ENCODE results near the gene ATXN1L. TPM values are rescaled to one million over a fixed set of nuclear protein-coding genes. Genes with fewer than 3 reads are reported as not detected.

ATXN1L gene
- 10 to 100 TPM; 26.8 to 44.0 (median 29.3) TPM for total RNA-seq
- total RNA-seq (2013): 26.5 TPM
- total RNA-seq: 39.4 to 135 (median 96.1) reads per million in 29 experiments

- H3K27ac ChIP-seq (ENCODE audit: low read length): peak within 1 kb of the TSS; percentile 91
- no peaks in the 10 kb centered on the region for H3K9me3 Mint-ChIP-seq
- H3K36me3 Mint-ChIP-seq: peaks cover 19% of the 10 kb centered on the region
- no peaks in the 10 kb centered on the region for H3K27me3 ChIP-seq (replicated peaks in 1 of 2; ENCODE audit: control insufficient read depth in 2 of 2, extremely low read depth in 1 of 2, insufficient read depth in 2 of 2, low read length in 1 of 2)
- ChIA-PET CTCF (interaction anchor here (1.6 to 2.6 kb wide), 2 partner anchors 36 to 37 kb away, joined by 5 to 19 read pairs; no protein-coding TSS in a partner anchor), POLR2A (interaction anchor here in 1 of 2 donors (0.9 kb wide), 1 partner anchor 37 kb away, joined by 6 read pairs; no protein-coding TSS in a partner anchor)
- H3K4me3 ChIP-seq (ENCODE audit: control insufficient read depth in 1 of 2, extremely low read depth in 1 of 2, low read length in 1 of 2): peak within 1 kb of the TSS; percentile 91
- WGBS (ENCODE audit: insufficient coverage): under 1% methylated on average over 52 of the region's 62 CpGs
- peak within 1 kb of the TSS; percentile 92 to 95 for H3K27ac Mint-ChIP-seq
- H3K4me3 Mint-ChIP-seq: peak within 1 kb of the TSS; percentile 91 to 94 (median 92)
- DNase-seq (peak; percentile 80 to 96 (median 88)), ATAC-seq (replicated peaks in 1 of 4) (peak; percentile 93 to 95 (median 94))
- peaks cover 8 to 30% of the 10 kb centered on the region in 2 donors for H3K36me3 ChIP-seq (ENCODE audit: control insufficient read depth in 2 of 2, extremely low read depth in 1 of 2, insufficient read depth in 1 of 2, low read length in 1 of 2)
- H3K4me1 ChIP-seq (ENCODE audit: control insufficient read depth in 1 of 2, extremely low read depth in 1 of 2, insufficient read depth in 2 of 2, low read length in 2 of 2): peaks cover 13 to 18% of the 10 kb centered on the region in 2 experiments
- H3K9me3 ChIP-seq: no peaks in the 10 kb centered on the region
- no peaks in the 10 kb centered on the region for H3K27me3 Mint-ChIP-seq
- peaks cover 32 to 44% (median 42%) of the 10 kb centered on the region in 3 donors for H3K4me1 Mint-ChIP-seq
Measured at GRCh38 chr16:71845639-71846430, at the start of gene ATXN1L. Gene ATXN1L (plus strand): TSS chr16:71845976. CDS start chr16:71849741, 3,765 bp downstream.

GRCh38 chr16:71796501-71797097 is 49.2 kb upstream of the ATXN1L start:
- whole genome bisulfite sequencing (ENCODE audit: insufficient coverage): no CpG with 5 or more reads among the region's 2 CpGs
- CTCF ChIA-PET: no interaction called here

GRCh38 chr16:71803305-71803690 is 42.5 kb upstream of the ATXN1L start:
- H3K9me3 Mint-ChIP-seq: no peaks in the 10 kb centered on the region
- H3K27me3 Mint-ChIP-seq: no peaks in the 10 kb centered on the region
- Histone ChIP-seq H3K27ac (ENCODE audit: low read length) (no peak overlapping the region), H3K9me3 (no peaks in the 10 kb centered on the region), H3K4me1 (ENCODE audit: control insufficient read depth in 1 of 2, extremely low read depth in 1 of 2, insufficient read depth in 2 of 2, low read length in 2 of 2) (peaks cover 15 to 28% of the 10 kb centered on the region in 2 experiments), H3K27me3 (replicated peaks in 1 of 2; ENCODE audit: control insufficient read depth in 2 of 2, extremely low read depth in 1 of 2, insufficient read depth in 2 of 2, low read length in 1 of 2) (no peaks in the 10 kb centered on the region), H3K36me3 (ENCODE audit: control insufficient read depth in 2 of 2, extremely low read depth in 1 of 2, insufficient read depth in 1 of 2, low read length in 1 of 2) (peaks cover under 1 to 15% of the 10 kb centered on the region in 2 donors), H3K4me3 (ENCODE audit: control insufficient read depth in 1 of 2, extremely low read depth in 1 of 2, low read length in 1 of 2) (no peak overlapping the region)
- peak overlapping the region in 1 of 3 donors; percentile 12 for H3K4me3 Mint-ChIP-seq
- peak overlapping the region in 1 of 2 donors; percentile 7 for H3K27ac Mint-ChIP-seq
- peaks cover 17% of the 10 kb centered on the region for H3K36me3 Mint-ChIP-seq
- ChIA-PET POLR2A (interaction anchor here in 1 of 2 donors (0.6 kb wide), 2 partner anchors 18 to 100 kb away, joined by 3 read pairs; no protein-coding TSS in a partner anchor), CTCF (no interaction called here)
- 86% methylated on average over 1 of the region's 1 CpG for WGBS (ENCODE audit: insufficient coverage)
- no peak for DNase-seq
- no peak for ATAC-seq (replicated peaks in 1 of 4)
- peaks cover 28 to 44% (median 43%) of the 10 kb centered on the region in 3 donors for H3K4me1 Mint-ChIP-seq

More at GRCh38 chr16:71796501-71797097, 49.2 kb upstream of the ATXN1L start:
- peaks cover 17% of the 10 kb centered on the region for H3K36me3 Mint-ChIP-seq
- DNase-seq (no peak), ATAC-seq (replicated peaks in 1 of 4) (no peak)
- peak overlapping the region; percentile 72 to 77 for H3K27ac Mint-ChIP-seq
- no peak overlapping the region for H3K4me3 Mint-ChIP-seq
- H3K9me3 Mint-ChIP-seq: no peaks in the 10 kb centered on the region
- Histone ChIP-seq H3K4me3 (ENCODE audit: control insufficient read depth in 1 of 2, extremely low read depth in 1 of 2, low read length in 1 of 2) (no peak overlapping the region), H3K36me3 (ENCODE audit: control insufficient read depth in 2 of 2, extremely low read depth in 1 of 2, insufficient read depth in 1 of 2, low read length in 1 of 2) (peaks cover 4 to 15% of the 10 kb centered on the region in 2 donors), H3K9me3 (no peaks in the 10 kb centered on the region), H3K27ac (ENCODE audit: low read length) (no peak overlapping the region), H3K4me1 (ENCODE audit: control insufficient read depth in 1 of 2, extremely low read depth in 1 of 2, insufficient read depth in 2 of 2, low read length in 2 of 2) (peaks cover 26 to 29% of the 10 kb centered on the region in 2 experiments), H3K27me3 (replicated peaks in 1 of 2; ENCODE audit: control insufficient read depth in 2 of 2, extremely low read depth in 1 of 2, insufficient read depth in 2 of 2, low read length in 1 of 2) (no peaks in the 10 kb centered on the region)
- POLR2A ChIA-PET: no interaction called here
- H3K4me1 Mint-ChIP-seq: peaks cover 57 to 63% (median 60%) of the 10 kb centered on the region in 3 donors
- H3K27me3 Mint-ChIP-seq: no peaks in the 10 kb centered on the region

GRCh38 chr16:71807905-71808592 is 37.7 kb upstream of the ATXN1L start:
- Histone ChIP-seq H3K27me3 (replicated peaks in 1 of 2; ENCODE audit: control insufficient read depth in 2 of 2, extremely low read depth in 1 of 2, insufficient read depth in 2 of 2, low read length in 1 of 2) (no peaks in the 10 kb centered on the region), H3K4me1 (ENCODE audit: control insufficient read depth in 1 of 2, extremely low read depth in 1 of 2, insufficient read depth in 2 of 2, low read length in 2 of 2) (peaks cover 17 to 44% of the 10 kb centered on the region in 2 experiments), H3K36me3 (ENCODE audit: control insufficient read depth in 2 of 2, extremely low read depth in 1 of 2, insufficient read depth in 1 of 2, low read length in 1 of 2) (peaks cover 0 to 7% of the 10 kb centered on the region in 2 donors), H3K27ac (ENCODE audit: low read length) (peak overlapping the region; percentile 99), H3K4me3 (ENCODE audit: control insufficient read depth in 1 of 2, extremely low read depth in 1 of 2, low read length in 1 of 2) (peak overlapping the region; percentile 93 to 98), H3K9me3 (no peaks in the 10 kb centered on the region)
- peak overlapping the region; percentile 99 to 100 for H3K27ac Mint-ChIP-seq
- peaks cover 10% of the 10 kb centered on the region for H3K36me3 Mint-ChIP-seq
- peak overlapping the region; percentile 94 to 99 (median 98) for H3K4me3 Mint-ChIP-seq
- ChIA-PET POLR2A (interaction anchor here (0.5 to 1.9 kb wide), 9 partner anchors 13 to 243 kb away, joined by 3 to 11 read pairs (median 4); partner anchors contain the start of genes IST1 (in 1 of the 2) and ZNF821 (in 1 of the 2)), CTCF (interaction anchor here (1.1 to 2.2 kb wide), 3 partner anchors 73 to 243 kb away, joined by 4 to 20 read pairs (median 7); no protein-coding TSS in a partner anchor)
- DNase-seq (peak in 17 of 35 experiments; percentile 14 to 41 (median 27)), ATAC-seq (replicated peaks in 1 of 4) (peak; percentile 2 to 11 (median 9))
- H3K4me1 Mint-ChIP-seq: peaks cover 35 to 53% (median 44%) of the 10 kb centered on the region in 3 donors
- no peaks in the 10 kb centered on the region for H3K27me3 Mint-ChIP-seq
- H3K9me3 Mint-ChIP-seq: no peaks in the 10 kb centered on the region
- WGBS (ENCODE audit: insufficient coverage): 0% methylated on average over 31 of the region's 44 CpGs

- CTCF ChIA-PET: interaction anchor here in 1 of 2 donors (0.8 to 2.2 kb wide), 4 partner anchors 32 to 244 kb away, joined by 3 to 20 read pairs (median 6); no protein-coding TSS in a partner anchor
- DNase-seq (peak; percentile 82 to 98 (median 93)), ATAC-seq (replicated peaks in 1 of 4) (peak; percentile 92 to 95 (median 94))
- under 1% methylated on average over 29 of the region's 54 CpGs for WGBS (ENCODE audit: insufficient coverage)
- Mint-ChIP-seq H3K4me3 (peak within 1 kb of the TSS; percentile 94 to 99 (median 98)), H3K27ac (peak within 1 kb of the TSS; percentile 99 to 100), H3K4me1 (peaks cover 35 to 48% (median 39%) of the 10 kb centered on the region in 3 donors), H3K36me3 (peaks cover 6% of the 10 kb centered on the region), H3K27me3 (no peaks in the 10 kb centered on the region), H3K9me3 (no peaks in the 10 kb centered on the region)
- H3K9me3 ChIP-seq: no peaks in the 10 kb centered on the region
- H3K27me3 ChIP-seq (replicated peaks in 1 of 2; ENCODE audit: control insufficient read depth in 2 of 2, extremely low read depth in 1 of 2, insufficient read depth in 2 of 2, low read length in 1 of 2): no peaks in the 10 kb centered on the region
- H3K36me3 ChIP-seq (ENCODE audit: control insufficient read depth in 2 of 2, extremely low read depth in 1 of 2, insufficient read depth in 1 of 2, low read length in 1 of 2): peaks cover 0 to 7% of the 10 kb centered on the region in 2 donors
- POLR2A ChIA-PET: interaction anchor here (0.5 to 1.9 kb wide), 9 partner anchors 14 to 244 kb away, joined by 3 to 11 read pairs (median 4); partner anchors contain the start of genes IST1 (in 1 of the 2) and ZNF821 (in 1 of the 2)
- H3K27ac ChIP-seq (ENCODE audit: low read length): peak within 1 kb of the TSS; percentile 99
- peaks cover 17 to 44% of the 10 kb centered on the region in 2 experiments for H3K4me1 ChIP-seq (ENCODE audit: control insufficient read depth in 1 of 2, extremely low read depth in 1 of 2, insufficient read depth in 2 of 2, low read length in 2 of 2)
- H3K4me3 ChIP-seq (ENCODE audit: control insufficient read depth in 1 of 2, extremely low read depth in 1 of 2, low read length in 1 of 2): peak within 1 kb of the TSS; percentile 93 to 98
Measured at GRCh38 chr16:71808593-71809459, 37.0 kb upstream of the ATXN1L start, which contains the start of gene AP1G1. Gene AP1G1 (minus strand): TSS chr16:71808834. CDS start chr16:71789479, 19,355 bp downstream.

Measured in T-cell (primary cell).